ENCODE results near the gene ERBIN. TPM values are rescaled to one million over a fixed set of nuclear protein-coding genes. Genes with fewer than 3 reads are reported as not detected.

The ERBIN gene
- total and polyA plus RNA-seq, 7 experiments from 2014 or later, result 45.1 to 125 (median 107) TPM

- Histone ChIP-seq H3K4me3 (ENCODE audit: low read length) (no peak overlapping the region), H3K4me1 (ENCODE audit: control insufficient read depth in 2 of 2, insufficient read depth in 2 of 2, low read length in 2 of 2) (no peaks in the 10 kb centered on the region), H3K9me3 (ENCODE audit: control insufficient read depth in 2 of 3, low read length in 3 of 3) (no peaks in the 10 kb centered on the region), H3K27ac (ENCODE audit: low read depth, low read length) (no peak overlapping the region), H3K36me3 (ENCODE audit: control insufficient read depth in 2 of 3, insufficient read depth in 3 of 3, low read length in 3 of 3) (peaks cover 0 to 17% (median 0%) of the 10 kb centered on the region in 3 experiments), H3K27me3 (ENCODE audit: control insufficient read depth in 2 of 2, insufficient read depth in 2 of 2, low read length in 2 of 2) (no peaks in the 10 kb centered on the region)
- peak overlapping the region in 1 of 9 donors; percentile 27 for H3K27ac Mint-ChIP-seq
- ChIA-PET CTCF (no interaction called here), POLR2A (interaction anchor here (0.7 kb wide), 2 partner anchors 16 to 50 kb away, joined by 3 to 8 read pairs; no protein-coding TSS in a partner anchor)
- DNase-seq, result no peak
- peaks cover 4 to 47% (median 19%) of the 10 kb centered on the region in 5 donors for H3K36me3 Mint-ChIP-seq
- H3K4me3 Mint-ChIP-seq, result no peak overlapping the region
- intact Hi-C loops (cut with micrococcal nuclease), result no loop called here
- H3K27me3 Mint-ChIP-seq, result no peaks in the 10 kb centered on the region
- peaks cover 6 to 62% (median 23%) of the 10 kb centered on the region in 7 donors for H3K4me1 Mint-ChIP-seq
- no peaks in the 10 kb centered on the region for H3K9me3 Mint-ChIP-seq
- no peak for ATAC-seq
Observed at GRCh38 chr5:65992630-65993029, 66.3 kb downstream of the ERBIN start.

GRCh38 chr5:65994117-65994786, 67.9 kb downstream of the ERBIN start:
- CTCF ChIA-PET, result no interaction called here
- no peak for ATAC-seq
- Mint-ChIP-seq H3K4me3 (no peak overlapping the region), H3K27ac (peak overlapping the region in 6 of 9 donors; percentile 0 to 68 (median 48)), H3K36me3 (peaks cover 4 to 46% (median 20%) of the 10 kb centered on the region in 5 donors), H3K27me3 (no peaks in the 10 kb centered on the region), H3K4me1 (peaks cover 3 to 53% (median 23%) of the 10 kb centered on the region in 7 donors), H3K9me3 (no peaks in the 10 kb centered on the region)
- intact Hi-C loops (cut with micrococcal nuclease), result no loop called here
- H3K36me3 ChIP-seq (ENCODE audit: control insufficient read depth in 2 of 3, insufficient read depth in 3 of 3, low read length in 3 of 3), result peaks cover 0 to 17% (median 0%) of the 10 kb centered on the region in 3 experiments
- no peak for DNase-seq
- H3K4me1 ChIP-seq (ENCODE audit: control insufficient read depth in 2 of 2, insufficient read depth in 2 of 2, low read length in 2 of 2), result no peaks in the 10 kb centered on the region
- POLR2A ChIA-PET, result no interaction called here
- no peaks in the 10 kb centered on the region for H3K9me3 ChIP-seq (ENCODE audit: control insufficient read depth in 2 of 3, low read length in 3 of 3)
- no peak overlapping the region for H3K27ac ChIP-seq (ENCODE audit: low read depth, low read length)
- no peaks in the 10 kb centered on the region for H3K27me3 ChIP-seq (ENCODE audit: control insufficient read depth in 2 of 2, insufficient read depth in 2 of 2, low read length in 2 of 2)
- H3K4me3 ChIP-seq (ENCODE audit: low read length), result no peak overlapping the region

GRCh38 chr5:65999061-65999723, 72.8 kb downstream of the ERBIN start:
- peaks cover 0 to 8% (median 0%) of the 10 kb centered on the region in 3 experiments for H3K36me3 ChIP-seq (ENCODE audit: control insufficient read depth in 2 of 3, insufficient read depth in 3 of 3, low read length in 3 of 3)
- ATAC-seq, result no peak
- intact Hi-C loops (cut with micrococcal nuclease), result no loop called here
- ChIA-PET POLR2A (interaction anchor here (0.6 to 1.3 kb wide), 2 partner anchors 8 to 184 kb away, joined by 3 read pairs; no protein-coding TSS in a partner anchor), CTCF (interaction anchor here (1.6 kb wide), 1 partner anchor 75 kb away, joined by 4 read pairs; no protein-coding TSS in a partner anchor)
- H3K4me1 ChIP-seq (ENCODE audit: control insufficient read depth in 2 of 2, insufficient read depth in 2 of 2, low read length in 2 of 2), result peaks cover 0 to 13% of the 10 kb centered on the region in 2 donors
- no peak for DNase-seq
- no peaks in the 10 kb centered on the region for H3K9me3 ChIP-seq (ENCODE audit: control insufficient read depth in 2 of 3, low read length in 3 of 3)
- peak overlapping the region in 1 of 10 donors; percentile 20 for H3K4me3 Mint-ChIP-seq
- H3K4me1 Mint-ChIP-seq, result peaks cover 22 to 79% (median 45%) of the 10 kb centered on the region in 7 donors
- no peak overlapping the region for H3K27ac ChIP-seq (ENCODE audit: low read depth, low read length)
- H3K4me3 ChIP-seq (ENCODE audit: low read length), result no peak overlapping the region
- peaks cover 0 to 3% (median 0%) of the 10 kb centered on the region in 11 donors for H3K9me3 Mint-ChIP-seq
- H3K36me3 Mint-ChIP-seq, result peaks cover 17 to 64% (median 39%) of the 10 kb centered on the region in 5 donors
- H3K27ac Mint-ChIP-seq, result peak overlapping the region in 5 of 9 donors; percentile 23 to 81 (median 57)
- H3K27me3 ChIP-seq (ENCODE audit: control insufficient read depth in 2 of 2, insufficient read depth in 2 of 2, low read length in 2 of 2), result no peaks in the 10 kb centered on the region
- H3K27me3 Mint-ChIP-seq, result no peaks in the 10 kb centered on the region

GRCh38 chr5:66001952-66002351, 75.6 kb downstream of the ERBIN start:
- POLR2A ChIA-PET, result interaction anchor here (0.9 kb wide), 1 partner anchor 76 kb away, joined by 3 read pairs; the partner anchor contains the start of gene ERBIN
- H3K9me3 ChIP-seq (ENCODE audit: control insufficient read depth in 2 of 3, low read length in 3 of 3), result no peaks in the 10 kb centered on the region
- no peak overlapping the region for H3K4me3 ChIP-seq (ENCODE audit: low read length)
- no peaks in the 10 kb centered on the region for H3K27me3 ChIP-seq (ENCODE audit: control insufficient read depth in 2 of 2, insufficient read depth in 2 of 2, low read length in 2 of 2)
- peaks cover 0 to 13% of the 10 kb centered on the region in 2 donors for H3K4me1 ChIP-seq (ENCODE audit: control insufficient read depth in 2 of 2, insufficient read depth in 2 of 2, low read length in 2 of 2)
- ATAC-seq (no peak), DNase-seq (no peak)
- peaks cover 19 to 62% (median 43%) of the 10 kb centered on the region in 5 donors for H3K36me3 Mint-ChIP-seq
- H3K27ac ChIP-seq (ENCODE audit: low read depth, low read length), result no peak overlapping the region
- peaks cover 19 to 74% (median 37%) of the 10 kb centered on the region in 7 donors for H3K4me1 Mint-ChIP-seq
- H3K27me3 Mint-ChIP-seq, result no peaks in the 10 kb centered on the region
- H3K36me3 ChIP-seq (ENCODE audit: control insufficient read depth in 2 of 3, insufficient read depth in 3 of 3, low read length in 3 of 3), result peaks cover 0 to 8% (median 0%) of the 10 kb centered on the region in 3 experiments
- H3K27ac Mint-ChIP-seq, result peak overlapping the region in 3 of 9 donors; percentile 35 to 78 (median 65)
- intact Hi-C loops (cut with micrococcal nuclease), result loop anchor here in 1 of 2 donors (5.0 kb wide), 1 partner anchor 35 kb away; no protein-coding TSS in a partner anchor
- H3K4me3 Mint-ChIP-seq, result peak overlapping the region in 4 of 10 donors; percentile 9 to 39 (median 30)
- H3K9me3 Mint-ChIP-seq, result peaks cover 0 to 7% (median 0%) of the 10 kb centered on the region in 11 donors
- CTCF ChIA-PET, result no interaction called here

- ChIA-PET POLR2A (interaction anchor here (0.9 kb wide), 1 partner anchor 76 kb away, joined by 3 read pairs; the partner anchor contains the start of gene ERBIN), CTCF (no interaction called here)
- H3K4me1 ChIP-seq (ENCODE audit: control insufficient read depth in 2 of 2, insufficient read depth in 2 of 2, low read length in 2 of 2), result peaks cover 0 to 13% of the 10 kb centered on the region in 2 donors
- peak overlapping the region in 4 of 10 donors; percentile 0 to 27 (median 15) for H3K4me3 Mint-ChIP-seq
- intact Hi-C loops (cut with micrococcal nuclease), result loop anchor here in 1 of 2 donors (5.0 kb wide), 1 partner anchor 35 kb away; no protein-coding TSS in a partner anchor
- no peaks in the 10 kb centered on the region for H3K9me3 ChIP-seq (ENCODE audit: control insufficient read depth in 2 of 3, low read length in 3 of 3)
- no peak for DNase-seq
- no peak for ATAC-seq
- peaks cover 0 to 7% (median 0%) of the 10 kb centered on the region in 11 donors for H3K9me3 Mint-ChIP-seq
- H3K27ac ChIP-seq (ENCODE audit: low read depth, low read length), result no peak overlapping the region
- H3K36me3 ChIP-seq (ENCODE audit: control insufficient read depth in 2 of 3, insufficient read depth in 3 of 3, low read length in 3 of 3), result peaks cover 0 to 8% (median 0%) of the 10 kb centered on the region in 3 experiments
- H3K36me3 Mint-ChIP-seq, result peaks cover 19 to 59% (median 44%) of the 10 kb centered on the region in 5 donors
- no peaks in the 10 kb centered on the region for H3K27me3 Mint-ChIP-seq
- peak overlapping the region in 3 of 9 donors; percentile 35 to 78 (median 65) for H3K27ac Mint-ChIP-seq
- no peaks in the 10 kb centered on the region for H3K27me3 ChIP-seq (ENCODE audit: control insufficient read depth in 2 of 2, insufficient read depth in 2 of 2, low read length in 2 of 2)
- H3K4me1 Mint-ChIP-seq, result peaks cover 19 to 74% (median 38%) of the 10 kb centered on the region in 7 donors
- H3K4me3 ChIP-seq (ENCODE audit: low read length), result no peak overlapping the region
Observed at GRCh38 chr5:66002415-66002814, 76.0 kb downstream of the ERBIN start.

GRCh38 chr5:66004216-66004615, 77.8 kb downstream of the ERBIN start:
- H3K9me3 Mint-ChIP-seq, result peaks cover 0 to 7% (median 0%) of the 10 kb centered on the region in 11 donors
- Histone ChIP-seq H3K27ac (ENCODE audit: low read depth, low read length) (no peak overlapping the region), H3K9me3 (ENCODE audit: control insufficient read depth in 2 of 3, low read length in 3 of 3) (no peaks in the 10 kb centered on the region), H3K36me3 (ENCODE audit: control insufficient read depth in 2 of 3, insufficient read depth in 3 of 3, low read length in 3 of 3) (peaks cover 0 to 8% (median 0%) of the 10 kb centered on the region in 3 experiments), H3K27me3 (ENCODE audit: control insufficient read depth in 2 of 2, insufficient read depth in 2 of 2, low read length in 2 of 2) (no peaks in the 10 kb centered on the region), H3K4me1 (ENCODE audit: control insufficient read depth in 2 of 2, insufficient read depth in 2 of 2, low read length in 2 of 2) (peaks cover 0 to 16% of the 10 kb centered on the region in 2 donors), H3K4me3 (ENCODE audit: low read length) (no peak overlapping the region)
- peaks cover 22 to 82% (median 44%) of the 10 kb centered on the region in 7 donors for H3K4me1 Mint-ChIP-seq
- POLR2A ChIA-PET, result interaction anchor here (1.4 kb wide), 1 partner anchor 283 kb away, joined by 6 read pairs; the partner anchor contains the start of genes NLN and SGTB
- ATAC-seq (no peak), DNase-seq (no peak)
- no peak overlapping the region for H3K4me3 Mint-ChIP-seq
- CTCF ChIA-PET, result no interaction called here
- peak overlapping the region in 3 of 9 donors; percentile 16 to 47 (median 35) for H3K27ac Mint-ChIP-seq
- H3K27me3 Mint-ChIP-seq, result no peaks in the 10 kb centered on the region
- intact Hi-C loops (cut with micrococcal nuclease), result loop anchor here in 1 of 2 donors (5.0 kb wide), 1 partner anchor 37 kb away; no protein-coding TSS in a partner anchor
- H3K36me3 Mint-ChIP-seq, result peaks cover 19 to 63% (median 45%) of the 10 kb centered on the region in 5 donors

Measured in naive thymus-derived CD4-positive, alpha-beta T cell (primary cell).